Esophagus (tissue), 2 donors: ENCODE data around the gene GSTK1. TPM values are rescaled to one million over a fixed set of nuclear protein-coding genes. Genes with fewer than 3 reads are reported as not detected.

Source experiments
- H3K27ac ChIP-seq, 2 donors: one replicate each; pipeline ENCODE4 v1.5.1; 2013; ENCODE audit warnings: low read depth in 2 of 2, mild to moderate bottlenecking in 2 of 2, inconsistent platforms in 1 of 2, low read length in 1 of 2, moderate library complexity in 1 of 2
- H3K27me3 ChIP-seq, 2 donors: one replicate each; pipeline ENCODE4 v1.6.1; 2013; ENCODE audit warnings: low read length in 2 of 2, control low read depth in 1 of 2, mild to moderate bottlenecking in 1 of 2; ENCODE audit not compliant: insufficient read depth in 2 of 2, control insufficient read depth in 1 of 2
- H3K36me3 ChIP-seq, 2 donors: one replicate each; pipeline ENCODE4 v1.6.1; 2013; ENCODE audit warnings: low read length in 1 of 2; ENCODE audit not compliant: control insufficient read depth in 2 of 2, insufficient read depth in 2 of 2
- H3K4me1 ChIP-seq, 2 donors: one replicate each; pipeline ENCODE4 v1.6.1; 2013; ENCODE audit warnings: low read length in 1 of 2; ENCODE audit not compliant: control insufficient read depth in 2 of 2, insufficient read depth in 2 of 2
- H3K4me3 ChIP-seq, 2 donors: one replicate each; pipeline ENCODE4 v1.5.1; 2013; ENCODE audit warnings: low read length in 2 of 2, mild to moderate bottlenecking in 2 of 2, low read depth in 1 of 2, moderate library complexity in 1 of 2
- H3K9me3 ChIP-seq, 2 donors: one replicate each; pipeline ENCODE4 v1.6.1; 2013; ENCODE audit warnings: mild to moderate bottlenecking in 2 of 2, low read depth in 1 of 2, low read length in 1 of 2, moderate library complexity in 1 of 2; ENCODE audit not compliant: control insufficient read depth in 2 of 2, insufficient read depth in 1 of 2
- WGBS, 2 donors: extraction: QIAGEN DNeasy Blood & Tissue Kit; methylation state at CpG; one replicate each; pipeline ENCODE4 v1.1.7; 2013; 5-methylcytosine and 5-hydroxymethylcytosine counted together
- polyA plus RNA-seq, 2 donors: library from polyadenylated mRNA; stranded (reverse); fragments of 200-250 nt; gene quantifications; one replicate each; pipeline ENCODE4 v1.2.3, GENCODE V29; 2013
- donor health status: healthy with polysubstance abuse.
- donor health status: Bipolar disorder and iron deficiency.

Gene GSTK1
- polyA plus RNA-seq, 2 donors, result 112 to 146 TPM

DNA sequence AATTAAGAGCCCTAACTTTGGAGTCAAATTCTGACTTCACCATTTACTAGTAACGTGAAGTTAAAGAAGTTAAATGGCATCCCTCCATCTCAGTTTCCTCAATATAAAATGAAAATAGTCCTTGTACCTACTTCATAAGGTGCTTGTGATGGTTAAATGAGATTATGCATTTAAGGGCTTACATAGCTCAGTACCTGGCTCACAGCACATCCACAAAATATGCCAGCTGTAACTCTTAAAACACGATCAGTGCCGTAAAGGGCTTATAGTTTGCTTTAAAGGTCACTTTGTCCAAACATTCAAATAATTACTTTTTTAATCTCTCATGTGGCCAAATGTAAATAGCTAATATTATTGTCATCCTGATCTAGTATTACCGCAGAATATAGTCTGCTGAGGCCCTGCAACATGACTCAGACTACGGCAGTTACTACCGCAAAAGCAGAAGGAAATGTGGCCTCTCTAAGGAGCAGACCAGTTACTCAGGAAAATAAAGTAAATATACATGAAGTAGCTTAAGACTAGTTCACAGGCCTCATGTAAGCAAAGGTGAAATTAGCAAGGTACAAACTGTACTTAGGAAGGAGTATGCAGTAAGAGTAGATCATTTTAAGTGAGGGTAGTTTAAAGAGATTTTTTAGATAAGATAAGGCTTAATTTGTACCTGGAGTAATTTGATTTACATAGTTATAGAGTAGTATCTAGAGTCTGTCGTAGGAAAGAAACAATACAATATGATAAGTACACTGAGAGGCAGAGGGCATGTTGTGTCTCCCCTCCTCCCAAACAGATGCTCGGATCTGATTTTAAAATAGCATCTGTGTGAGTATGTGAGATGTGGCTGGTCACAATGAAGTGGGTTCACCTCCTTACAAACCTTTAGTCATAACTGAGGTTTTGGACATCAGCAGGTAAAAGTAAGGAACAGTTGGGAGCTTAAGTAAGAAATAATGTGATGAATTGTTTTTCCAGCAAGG, 38.0 kb downstream of the GSTK1 start:
- no peaks in the 10 kb centered on the region for H3K27me3 ChIP-seq
- WGBS, 2 donors, result 72 to 80% methylated on average over 8 of the region's 8 CpGs
- H3K9me3 ChIP-seq, result no peaks in the 10 kb centered on the region
- H3K4me1 ChIP-seq, result peaks cover 0 to 2% of the 10 kb centered on the region in 2 donors
- H3K27ac ChIP-seq, result no peak overlapping the region
- H3K4me3 ChIP-seq, result no peak overlapping the region
- peaks cover 20 to 24% of the 10 kb centered on the region in 2 donors for H3K36me3 ChIP-seq

DNA sequence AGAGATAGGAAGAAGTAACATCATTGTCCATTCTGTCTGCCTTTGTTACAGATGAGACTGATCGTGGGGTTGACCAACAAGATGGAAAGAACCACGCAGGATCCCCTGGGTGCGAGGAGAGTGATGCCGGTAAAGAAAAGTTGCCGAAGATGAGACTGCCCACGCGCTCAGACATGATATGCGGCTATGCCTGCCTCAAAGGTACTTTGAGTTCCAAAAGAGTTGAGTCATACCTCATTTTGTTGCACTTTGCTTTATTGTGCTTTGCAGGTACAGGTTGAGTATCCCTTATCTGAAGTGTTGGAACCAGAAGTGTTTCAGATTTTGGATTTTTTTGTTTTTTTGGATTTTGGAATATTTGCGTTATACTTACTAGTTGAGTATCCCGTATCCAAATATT, 40.5 kb downstream of the GSTK1 start:
- Histone ChIP-seq H3K27me3 (no peaks in the 10 kb centered on the region), H3K4me1 (peaks cover 0 to 2% of the 10 kb centered on the region in 2 donors), H3K9me3 (no peaks in the 10 kb centered on the region), H3K27ac (no peak overlapping the region), H3K36me3 (peaks cover 19 to 27% of the 10 kb centered on the region in 2 donors), H3K4me3 (no peak overlapping the region)
- 72 to 85% methylated on average over 10 of the region's 10 CpGs for WGBS, 2 donors

DNA sequence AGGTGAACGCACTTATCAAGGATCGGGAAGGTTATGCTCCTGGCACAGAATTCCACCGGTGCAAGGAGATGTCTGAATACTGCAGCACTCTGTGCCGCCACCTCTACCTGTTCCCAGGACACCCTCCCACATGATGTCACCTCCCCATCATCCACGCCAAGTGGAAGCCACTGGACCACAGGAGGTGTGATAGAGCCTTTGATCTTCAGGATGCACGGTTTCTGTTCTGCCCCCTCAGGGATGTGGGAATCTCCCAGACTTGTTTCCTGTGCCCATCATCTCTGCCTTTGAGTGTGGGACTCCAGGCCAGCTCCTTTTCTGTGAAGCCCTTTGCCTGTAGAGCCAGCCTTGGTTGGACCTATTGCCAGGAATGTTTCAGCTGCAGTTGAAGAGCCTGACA, 41.7 kb downstream of the GSTK1 start:
- Histone ChIP-seq H3K4me3 (no peak overlapping the region), H3K27me3 (no peaks in the 10 kb centered on the region), H3K27ac (no peak overlapping the region), H3K4me1 (peaks cover 0 to 2% of the 10 kb centered on the region in 2 donors), H3K9me3 (no peaks in the 10 kb centered on the region), H3K36me3 (peaks cover 16 to 24% of the 10 kb centered on the region in 2 donors)
- WGBS, 2 donors, result 89% methylated on average over 6 of the region's 6 CpGs

DNA sequence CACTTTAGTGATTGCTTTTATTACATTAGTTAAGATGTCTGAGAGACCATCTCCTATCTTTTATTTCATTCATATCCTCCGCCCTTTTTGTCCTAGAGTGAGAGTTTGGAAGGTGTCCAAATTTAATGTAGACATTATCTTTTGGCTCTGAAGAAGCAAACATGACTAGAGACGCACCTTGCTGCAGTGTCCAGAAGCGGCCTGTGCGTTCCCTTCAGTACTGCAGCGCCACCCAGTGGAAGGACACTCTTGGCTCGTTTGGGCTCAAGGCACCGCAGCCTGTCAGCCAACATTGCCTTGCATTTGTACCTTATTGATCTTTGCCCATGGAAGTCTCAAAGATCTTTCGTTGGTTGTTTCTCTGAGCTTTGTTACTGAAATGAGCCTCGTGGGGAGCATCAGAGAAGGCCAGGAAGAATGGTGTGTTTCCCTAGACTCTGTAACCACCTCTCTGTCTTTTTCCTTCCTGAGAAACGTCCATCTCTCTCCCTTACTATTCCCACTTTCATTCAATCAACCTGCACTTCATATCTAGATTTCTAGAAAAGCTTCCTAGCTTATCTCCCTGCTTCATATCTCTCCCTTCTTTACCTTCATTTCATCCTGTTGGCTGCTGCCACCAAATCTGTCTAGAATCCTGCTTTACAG, 42.3 kb downstream of the GSTK1 start:
- H3K36me3 ChIP-seq, result peaks cover 12 to 19% of the 10 kb centered on the region in 2 donors
- no peaks in the 10 kb centered on the region for H3K9me3 ChIP-seq
- no peak overlapping the region for H3K4me3 ChIP-seq
- H3K27ac ChIP-seq, result no peak overlapping the region
- 56 to 67% methylated on average over 10 of the region's 10 CpGs for WGBS, 2 donors
- H3K4me1 ChIP-seq, result peaks cover 0 to 2% of the 10 kb centered on the region in 2 donors
- H3K27me3 ChIP-seq, result no peaks in the 10 kb centered on the region

DNA sequence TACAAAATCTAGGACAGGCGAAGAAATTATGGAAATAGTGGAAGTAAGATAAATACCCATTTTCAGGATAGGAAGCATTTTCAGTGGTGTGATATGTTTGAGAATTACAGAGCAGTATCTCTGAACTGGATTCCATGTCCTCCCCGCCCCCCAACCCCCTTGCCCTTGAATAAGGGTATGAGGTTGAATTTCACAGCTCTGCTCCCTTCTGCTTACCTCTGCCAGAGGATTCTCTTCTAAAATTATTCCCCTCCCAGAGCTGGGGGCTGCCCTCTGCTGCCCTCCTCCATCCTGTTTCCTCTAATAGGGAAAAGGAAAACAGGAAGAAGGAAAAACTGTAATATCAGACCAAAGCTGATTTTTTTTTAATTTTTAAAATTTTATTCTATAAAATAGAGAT, 45.4 kb downstream of the GSTK1 start:
- Histone ChIP-seq H3K4me1 (peaks cover 0 to 2% of the 10 kb centered on the region in 2 donors), H3K36me3 (peaks cover 12 to 18% of the 10 kb centered on the region in 2 donors), H3K4me3 (no peak overlapping the region), H3K27me3 (no peaks in the 10 kb centered on the region), H3K9me3 (no peaks in the 10 kb centered on the region), H3K27ac (no peak overlapping the region)
- 98 to 100% methylated on average over 2 of the region's 2 CpGs for WGBS, 2 donors

DNA sequence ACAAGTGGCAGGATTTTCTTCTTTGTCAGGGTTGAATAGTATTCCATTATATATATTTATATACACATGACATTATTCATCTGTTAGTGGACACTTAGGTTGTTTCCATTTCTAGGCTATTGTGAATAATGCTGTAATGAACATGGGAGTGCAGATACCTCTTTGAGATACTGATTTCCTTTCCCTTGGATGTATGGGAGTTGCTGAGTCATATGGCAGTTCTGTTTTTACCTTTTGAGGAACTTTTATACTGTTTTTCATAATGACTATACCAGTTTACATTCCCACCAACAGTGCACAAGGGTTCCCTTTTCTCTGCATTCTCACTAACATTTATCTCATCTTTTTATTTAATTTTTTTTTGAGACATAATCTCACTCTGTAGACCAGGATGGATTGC, 50.9 kb downstream of the GSTK1 start:
- no peak overlapping the region for H3K27ac ChIP-seq
- H3K27me3 ChIP-seq, result no peaks in the 10 kb centered on the region
- H3K4me1 ChIP-seq, result peaks cover 0 to 4% of the 10 kb centered on the region in 2 donors

DNA sequence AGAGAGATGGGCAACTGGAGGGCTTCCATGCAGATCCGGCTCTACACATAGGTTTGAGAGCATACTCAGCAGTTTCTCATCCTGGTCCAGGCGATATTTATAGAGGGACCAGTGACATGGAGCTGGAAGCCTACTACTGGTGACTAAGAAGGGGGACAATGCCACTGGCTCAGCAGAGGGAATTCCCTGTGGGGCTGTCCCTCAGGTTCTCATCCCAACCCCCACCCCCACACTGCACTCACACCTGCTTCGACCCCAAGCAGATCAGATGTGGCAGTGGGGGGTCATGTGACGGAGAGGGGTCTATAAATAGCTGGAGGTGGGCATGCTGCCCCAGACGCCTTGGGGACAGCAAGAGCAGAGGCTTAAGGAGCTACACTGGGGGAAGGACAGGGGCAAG, 52.5 kb downstream of the GSTK1 start, which contains the start of gene CLCN1:
TSS of gene CLCN1 (plus strand) at position 336 of the 400 bp plus-strand sequence. CDS start 102 bp downstream, outside the sequence.
- Histone ChIP-seq H3K36me3 (no peaks in the 10 kb centered on the region), H3K4me3 (no peak within 1 kb of the TSS), H3K27ac (no peak within 1 kb of the TSS), H3K27me3 (no peaks in the 10 kb centered on the region), H3K9me3 (no peaks in the 10 kb centered on the region), H3K4me1 (peaks cover 0 to 7% of the 10 kb centered on the region in 2 donors)
- 85 to 86% methylated on average over 5 of the region's 5 CpGs for WGBS, 2 donors

More for the DNA sequence above, 50.9 kb downstream of the GSTK1 start:
- no peak overlapping the region for H3K4me3 ChIP-seq
- H3K9me3 ChIP-seq, result no peaks in the 10 kb centered on the region
- H3K36me3 ChIP-seq, result no peaks in the 10 kb centered on the region

DNA sequence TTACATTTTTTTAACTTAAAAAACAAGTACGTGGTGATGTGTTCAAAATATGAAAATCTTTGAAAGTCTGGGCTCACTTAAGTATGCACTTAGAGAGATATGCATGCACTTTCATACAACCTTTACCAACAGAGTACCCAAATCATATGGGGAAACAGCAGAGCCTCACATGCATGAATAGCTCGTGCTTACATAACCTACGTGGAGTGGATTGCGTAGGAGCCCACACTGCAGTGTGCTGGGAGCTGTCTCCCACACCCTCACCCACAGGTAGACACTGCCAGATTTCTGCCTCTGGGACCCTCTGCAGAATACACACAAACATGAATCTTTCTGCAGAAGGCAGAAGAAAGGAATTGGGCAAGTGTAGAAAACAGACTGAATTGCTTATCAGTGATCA, 53.3 kb downstream of the GSTK1 start:
- 88 to 90% methylated on average over 4 of the region's 4 CpGs for WGBS, 2 donors
- no peak overlapping the region for H3K27ac ChIP-seq
- H3K27me3 ChIP-seq, result no peaks in the 10 kb centered on the region
- H3K9me3 ChIP-seq, result no peaks in the 10 kb centered on the region
- no peak overlapping the region for H3K4me3 ChIP-seq
- no peaks in the 10 kb centered on the region for H3K36me3 ChIP-seq
- H3K4me1 ChIP-seq, result peaks cover 0 to 9% of the 10 kb centered on the region in 2 donors

DNA sequence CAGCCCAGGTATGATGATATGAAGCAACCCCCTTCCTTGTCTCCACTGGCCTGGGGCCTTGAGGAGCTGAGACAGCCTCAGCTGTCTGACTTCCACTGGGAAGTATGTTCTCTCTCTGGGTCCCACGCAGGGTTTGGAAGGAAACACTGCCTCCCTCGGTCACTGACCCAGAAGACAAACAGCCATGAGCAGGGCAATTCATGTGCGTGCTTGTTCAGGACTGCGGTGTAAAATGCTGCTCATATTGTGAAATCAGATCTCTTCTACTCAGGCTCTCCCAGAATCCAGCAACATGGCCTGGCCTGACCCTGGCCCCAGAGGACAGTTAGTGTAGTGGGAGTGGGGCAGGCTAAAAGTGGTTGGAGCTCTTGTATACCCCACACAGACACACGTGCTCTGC, 55.4 kb downstream of the GSTK1 start:
- Histone ChIP-seq H3K4me3 (no peak overlapping the region), H3K9me3 (no peaks in the 10 kb centered on the region), H3K36me3 (no peaks in the 10 kb centered on the region), H3K27ac (peak overlapping the region; percentile 45 to 77), H3K27me3 (no peaks in the 10 kb centered on the region), H3K4me1 (peaks cover 0 to 11% of the 10 kb centered on the region in 2 donors)
- 46 to 56% methylated on average over 5 of the region's 5 CpGs for WGBS, 2 donors
